HL-60/S4 (cell line): ENCODE data around the gene LLCFC1.
"Not testable (repeated sequence)": the region's sequence is repeated elsewhere in the genome, so short reads cannot be mapped to it uniquely, and the experiment has no call there.

ENCODE experiments used
- in situ Hi-C: fragments of 300-500 bp; cut with MboI; formaldehyde crosslinking; loops from 2 replicates; pipeline ENCODE4 v1.14.3; 2022; ENCODE audit warnings: low sequenced_read_pairs

Gene LLCFC1

GRCh38 chr7:142974626-142975025, 35.3 kb downstream of the LLCFC1 start:
- in situ Hi-C loops = loop anchor here (25.0 kb wide), 2 partner anchors 112 to 337 kb away; partner anchors contain the start of gene EPHB6

GRCh38 chr7:142978402-142978801, 39.1 kb downstream of the LLCFC1 start:
- in situ Hi-C loops = not testable (repeated sequence)

GRCh38 chr7:142983825-142984224, 44.5 kb downstream of the LLCFC1 start:
- in situ Hi-C loops = no loop called here

GRCh38 chr7:142984297-142984696, 45.0 kb downstream of the LLCFC1 start:
- in situ Hi-C loops = no loop called here
